GM06990 (cell line): ENCODE data around the gene CYP2S1.

Experiments used
- DNase-seq: peaks from one replicate; pipeline ENCODE4 v3.0.0-alpha.2; 2011; ENCODE audit not compliant: insufficient read length; ENCODE audit errors: extremely low read depth
- H3K27me3 ChIP-seq: replicated peaks from 2 replicates; pipeline ENCODE4 v1.6.0; 2011; ENCODE audit warnings: low read length; ENCODE audit not compliant: control insufficient read depth, insufficient read depth
- H3K36me3 ChIP-seq: 2 replicates; pipeline ENCODE4 v1.5.1; 2011; ENCODE audit warnings: low read length; ENCODE audit not compliant: control insufficient read depth, insufficient read depth
- H3K4me3 ChIP-seq: replicated peaks from 2 replicates; pipeline ENCODE4 v1.5.1; 2011; ENCODE audit warnings: low read depth, mild to moderate bottlenecking, control low read depth, low read length
- TF ChIP-seq, protein P1 (sequence below): IDR thresholded peaks from 2 replicates; pipeline ENCODE4 v1.5.1; 2011; ENCODE audit warnings: low read length, control low read depth, mild to moderate bottlenecking, inconsistent platforms; ENCODE audit not compliant: insufficient read depth, poor library complexity, severe bottlenecking

Gene CYP2S1

DNA sequence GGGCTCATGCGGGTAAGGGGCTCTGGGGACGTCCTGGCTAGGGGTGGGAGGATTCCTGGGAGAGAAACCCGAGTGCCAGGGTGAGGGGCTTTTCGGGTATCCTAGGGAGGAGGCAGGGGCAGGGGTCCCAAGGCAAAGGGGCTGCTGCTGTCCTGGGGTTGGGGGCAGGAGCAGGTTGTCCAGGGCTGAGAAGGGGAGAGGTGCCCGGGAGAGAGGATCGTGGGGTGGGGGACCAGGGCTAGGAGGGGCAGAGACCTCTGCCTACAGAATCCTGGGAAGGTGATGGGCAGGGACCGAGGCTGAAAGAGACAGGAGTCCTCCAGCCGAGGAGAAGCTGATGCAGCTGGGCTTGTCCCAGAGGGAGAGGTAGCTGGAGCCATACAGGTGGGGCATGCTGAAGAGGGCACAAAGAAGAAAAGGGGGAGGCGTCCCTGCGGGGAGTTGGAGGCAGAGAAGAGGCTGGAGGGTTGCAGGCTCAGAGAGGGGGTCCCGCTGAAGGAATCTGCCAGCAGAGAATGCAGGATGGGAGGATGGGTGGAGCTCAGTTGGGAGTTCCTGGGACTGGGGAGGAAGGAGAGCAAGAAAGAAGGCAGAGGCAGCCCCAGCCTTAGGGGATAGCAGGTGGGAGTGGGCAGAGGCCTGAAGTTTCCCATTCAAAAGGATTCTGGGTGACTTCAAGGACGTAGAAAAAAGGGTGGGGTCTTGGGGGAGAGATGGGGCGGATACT, 574 bp downstream of the CYP2S1 start:
- TF ChIP-seq, protein P1, sequence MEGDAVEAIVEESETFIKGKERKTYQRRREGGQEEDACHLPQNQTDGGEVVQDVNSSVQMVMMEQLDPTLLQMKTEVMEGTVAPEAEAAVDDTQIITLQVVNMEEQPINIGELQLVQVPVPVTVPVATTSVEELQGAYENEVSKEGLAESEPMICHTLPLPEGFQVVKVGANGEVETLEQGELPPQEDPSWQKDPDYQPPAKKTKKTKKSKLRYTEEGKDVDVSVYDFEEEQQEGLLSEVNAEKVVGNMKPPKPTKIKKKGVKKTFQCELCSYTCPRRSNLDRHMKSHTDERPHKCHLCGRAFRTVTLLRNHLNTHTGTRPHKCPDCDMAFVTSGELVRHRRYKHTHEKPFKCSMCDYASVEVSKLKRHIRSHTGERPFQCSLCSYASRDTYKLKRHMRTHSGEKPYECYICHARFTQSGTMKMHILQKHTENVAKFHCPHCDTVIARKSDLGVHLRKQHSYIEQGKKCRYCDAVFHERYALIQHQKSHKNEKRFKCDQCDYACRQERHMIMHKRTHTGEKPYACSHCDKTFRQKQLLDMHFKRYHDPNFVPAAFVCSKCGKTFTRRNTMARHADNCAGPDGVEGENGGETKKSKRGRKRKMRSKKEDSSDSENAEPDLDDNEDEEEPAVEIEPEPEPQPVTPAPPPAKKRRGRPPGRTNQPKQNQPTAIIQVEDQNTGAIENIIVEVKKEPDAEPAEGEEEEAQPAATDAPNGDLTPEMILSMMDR = no peak
- no peak for DNase-seq
- H3K36me3 ChIP-seq = no peaks in the 10 kb centered on the region
- peak overlapping the region; percentile 4 for H3K4me3 ChIP-seq
- no peaks in the 10 kb centered on the region; the same call in none of the 2 replicates for H3K27me3 ChIP-seq

DNA sequence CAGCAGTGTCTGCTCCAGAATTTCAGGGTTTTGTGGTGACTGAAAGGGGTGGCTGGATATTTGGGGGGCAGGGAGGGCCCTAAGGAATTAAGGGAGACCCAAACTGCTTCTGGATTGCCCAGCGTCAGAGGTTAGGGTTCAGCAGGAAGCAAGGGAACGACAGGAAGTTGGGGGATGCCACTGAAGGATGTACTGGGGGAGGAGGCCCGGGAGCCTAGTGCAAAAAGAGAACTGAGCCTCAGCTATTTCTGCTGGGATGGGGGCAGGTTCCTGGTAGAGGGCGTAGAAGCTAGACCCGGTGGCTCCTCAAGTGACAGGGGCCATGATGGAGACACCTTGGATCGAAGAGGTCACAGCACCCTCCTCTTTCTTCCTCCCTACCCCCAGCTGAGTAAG, 1.1 kb downstream of the CYP2S1 start:
- TF ChIP-seq, protein P1 = no peak
- Histone ChIP-seq H3K27me3 (no peaks in the 10 kb centered on the region; the same call in none of the 2 replicates), H3K4me3 (no peak overlapping the region)

DNA sequence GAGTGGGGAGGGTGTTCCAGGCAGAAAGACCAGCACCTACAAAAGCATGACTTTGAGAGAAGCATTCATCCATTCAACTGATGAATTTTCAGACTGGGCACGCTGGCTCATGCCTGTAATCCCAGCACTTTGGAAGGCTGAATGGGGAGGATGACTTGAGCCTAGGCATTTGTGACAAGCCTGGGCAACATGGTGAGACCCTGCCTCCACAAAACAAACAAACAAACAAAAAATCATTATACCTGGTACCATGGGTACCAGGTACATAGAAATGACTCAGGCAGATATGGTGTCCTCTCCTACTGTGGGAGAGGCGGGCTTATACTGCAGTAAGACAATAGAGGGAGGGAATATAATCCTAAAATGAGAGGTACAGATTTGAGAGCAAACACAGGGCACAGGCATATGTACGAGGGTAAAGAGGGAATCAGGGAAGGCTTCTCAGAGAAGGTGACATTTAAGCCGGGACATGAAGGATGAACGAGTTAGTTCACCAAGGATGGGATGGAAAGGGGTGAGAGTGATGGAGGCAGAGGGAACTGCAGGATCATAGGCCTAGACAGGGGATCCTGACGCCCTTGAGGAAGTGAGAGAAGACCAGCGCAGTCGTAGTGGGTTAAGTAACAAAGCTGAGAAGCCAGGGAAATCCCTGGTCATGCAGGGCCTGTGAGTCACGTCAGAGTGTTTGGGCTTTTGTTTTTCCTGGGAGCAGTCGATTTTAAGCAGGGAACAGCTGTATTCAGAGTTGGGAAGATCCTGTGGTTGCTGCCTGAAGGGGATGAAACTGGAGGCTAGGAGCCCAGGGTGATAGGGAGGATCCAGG, 2.9 kb downstream of the CYP2S1 start:
- Histone ChIP-seq H3K36me3 (no peaks in the 10 kb centered on the region), H3K27me3 (no peaks in the 10 kb centered on the region; the same call in none of the 2 replicates), H3K4me3 (no peak overlapping the region)
- TF ChIP-seq, protein P1 = no peak
- DNase-seq = no peak

More for the DNA sequence above, 1.1 kb downstream of the CYP2S1 start:
- DNase-seq = no peak
- no peaks in the 10 kb centered on the region for H3K36me3 ChIP-seq

DNA sequence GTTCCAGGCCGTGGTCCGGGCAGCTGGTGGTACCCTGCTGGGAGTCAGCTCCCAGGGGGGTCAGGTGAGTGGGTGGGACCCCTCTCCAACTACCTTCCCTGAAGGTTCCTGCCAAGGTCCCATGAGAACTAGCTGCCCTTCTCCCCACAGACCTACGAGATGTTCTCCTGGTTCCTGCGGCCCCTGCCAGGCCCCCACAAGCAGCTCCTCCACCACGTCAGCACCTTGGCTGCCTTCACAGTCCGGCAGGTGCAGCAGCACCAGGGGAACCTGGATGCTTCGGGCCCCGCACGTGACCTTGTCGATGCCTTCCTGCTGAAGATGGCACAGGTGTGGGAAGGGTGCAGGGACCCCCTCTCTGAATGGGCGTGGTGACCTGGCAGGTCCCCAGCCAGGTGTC, 5.5 kb downstream of the CYP2S1 start:
- no peaks in the 10 kb centered on the region for H3K36me3 ChIP-seq

DNA sequence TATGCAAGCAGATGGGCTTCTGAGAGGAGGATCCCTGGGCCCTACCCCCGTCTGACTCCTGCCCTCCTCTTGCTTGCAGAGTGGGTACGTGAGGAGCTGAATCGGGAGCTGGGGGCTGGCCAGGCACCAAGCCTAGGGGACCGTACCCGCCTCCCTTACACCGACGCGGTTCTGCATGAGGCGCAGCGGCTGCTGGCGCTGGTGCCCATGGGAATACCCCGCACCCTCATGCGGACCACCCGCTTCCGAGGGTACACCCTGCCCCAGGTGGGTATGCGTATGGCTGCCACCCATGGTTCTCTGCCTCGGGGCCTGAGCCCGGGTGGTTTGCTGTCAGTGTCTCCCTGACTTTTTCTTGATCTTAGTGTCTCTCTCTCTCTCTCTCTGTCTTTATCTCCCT, 10.4 kb downstream of the CYP2S1 start:
- no peaks in the 10 kb centered on the region for H3K36me3 ChIP-seq
- H3K27me3 ChIP-seq = no peaks in the 10 kb centered on the region; the same call in 1 of the 2 replicates
- no peak overlapping the region for H3K4me3 ChIP-seq
- TF ChIP-seq, protein P1 = no peak
- no peak for DNase-seq

More for the DNA sequence above, 5.5 kb downstream of the CYP2S1 start:
- no peak for DNase-seq
- no peaks in the 10 kb centered on the region; the same call in 1 of the 2 replicates for H3K27me3 ChIP-seq
- no peak overlapping the region for H3K4me3 ChIP-seq
- TF ChIP-seq, protein P1 = no peak
